ENCODE data around the gene AK5.

DNA sequence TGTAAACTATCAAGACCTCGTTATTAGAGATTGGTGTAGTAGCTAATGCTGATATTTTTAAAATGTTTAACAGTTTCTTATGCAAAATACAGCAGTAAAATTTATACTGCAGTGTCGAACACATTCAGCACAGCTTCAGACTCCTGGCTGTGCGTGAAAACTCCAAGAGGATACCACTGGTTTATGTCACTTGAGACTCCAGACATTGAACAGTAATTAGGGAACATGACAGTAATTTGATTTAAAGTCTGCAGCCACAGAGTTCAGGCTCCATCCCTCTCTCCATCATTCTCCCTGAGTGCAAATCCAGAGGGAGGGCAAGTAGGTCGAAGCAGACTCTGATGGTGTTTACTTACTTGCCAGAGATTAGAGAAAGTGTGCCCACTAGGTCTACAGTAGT is 94.2 kb downstream of the AK5 start:
- TF ChIP-seq EP300 (IDR thresholded peaks at IDR 0.05) (no peak), POLR2AphosphoS5 (IDR thresholded peaks at IDR 0.05) (no peak), POLR2A (IDR thresholded peaks at IDR 0.05) (no peak)
- TF ChIP-seq, protein P1, sequence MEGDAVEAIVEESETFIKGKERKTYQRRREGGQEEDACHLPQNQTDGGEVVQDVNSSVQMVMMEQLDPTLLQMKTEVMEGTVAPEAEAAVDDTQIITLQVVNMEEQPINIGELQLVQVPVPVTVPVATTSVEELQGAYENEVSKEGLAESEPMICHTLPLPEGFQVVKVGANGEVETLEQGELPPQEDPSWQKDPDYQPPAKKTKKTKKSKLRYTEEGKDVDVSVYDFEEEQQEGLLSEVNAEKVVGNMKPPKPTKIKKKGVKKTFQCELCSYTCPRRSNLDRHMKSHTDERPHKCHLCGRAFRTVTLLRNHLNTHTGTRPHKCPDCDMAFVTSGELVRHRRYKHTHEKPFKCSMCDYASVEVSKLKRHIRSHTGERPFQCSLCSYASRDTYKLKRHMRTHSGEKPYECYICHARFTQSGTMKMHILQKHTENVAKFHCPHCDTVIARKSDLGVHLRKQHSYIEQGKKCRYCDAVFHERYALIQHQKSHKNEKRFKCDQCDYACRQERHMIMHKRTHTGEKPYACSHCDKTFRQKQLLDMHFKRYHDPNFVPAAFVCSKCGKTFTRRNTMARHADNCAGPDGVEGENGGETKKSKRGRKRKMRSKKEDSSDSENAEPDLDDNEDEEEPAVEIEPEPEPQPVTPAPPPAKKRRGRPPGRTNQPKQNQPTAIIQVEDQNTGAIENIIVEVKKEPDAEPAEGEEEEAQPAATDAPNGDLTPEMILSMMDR (IDR thresholded peaks at IDR 0.05), result no peak
